Measurements from ENCODE around the gene SPANXN4. TPM values are rescaled to one million over a fixed set of nuclear protein-coding genes. Genes with fewer than 3 reads are reported as not detected.
A peak's percentile ranks its signal among the peaks of the same experiment; 100 is the strongest.

Gene SPANXN4
- total and polyA plus RNA-seq, 2 experiments from 2014 or later, result not detected

DNA sequence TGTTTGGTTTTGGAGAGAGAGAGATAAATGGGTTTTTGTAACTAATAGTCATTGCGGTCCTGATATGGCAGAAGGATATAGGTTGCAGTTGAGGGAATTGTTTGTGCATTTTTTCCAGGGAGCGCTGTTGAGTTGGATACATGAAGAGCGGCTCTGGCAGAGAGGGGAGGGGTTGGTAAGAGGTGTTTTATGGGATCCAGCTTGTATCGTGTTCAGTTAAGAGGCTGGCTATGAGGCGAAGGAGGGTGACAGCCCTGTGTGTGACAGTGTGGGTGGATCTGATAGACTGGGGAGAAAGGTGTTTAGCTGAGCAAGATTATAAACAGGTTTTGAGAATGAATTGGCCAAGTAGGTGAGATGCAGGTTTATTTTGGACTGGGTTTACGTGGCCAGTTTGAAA, 1.5 kb downstream of the SPANXN4 start:
- Histone ChIP-seq H3K4me2 (no peak overlapping the region), H4K20me1 (replicated peaks; ENCODE audit: insufficient read depth) (no peaks in the 10 kb centered on the region), H3F3A (replicated peaks; ENCODE audit: low read depth) (no peaks in the 10 kb centered on the region), H2AFZ (no peak overlapping the region), H3K27ac (ENCODE audit: low read depth) (no peak overlapping the region), H3K9me2 (ENCODE audit: insufficient read depth) (no peaks in the 10 kb centered on the region), H3K79me2 (replicated peaks; ENCODE audit: insufficient read depth) (no peaks in the 10 kb centered on the region), H3K36me3 (ENCODE audit: insufficient read depth) (no peaks in the 10 kb centered on the region), H3K27me3 (ENCODE audit: insufficient read depth) (no peaks in the 10 kb centered on the region), H3K4me1 (ENCODE audit: insufficient read depth) (no peaks in the 10 kb centered on the region), H3K4me3 (no peak overlapping the region)
- Mint-ChIP-seq H3K9me3 (no peaks in the 10 kb centered on the region; the same call in 2 of the 3 replicates), H3K36me3 (ENCODE audit: low read depth) (no peaks in the 10 kb centered on the region), H3K27me3 (ENCODE audit: insufficient read depth, low read depth, poor library complexity) (peaks cover 2% of the 10 kb centered on the region), H3K27ac (no peak overlapping the region), H3K4me1 (no peaks in the 10 kb centered on the region), H3K4me3 (no peak overlapping the region)
- peak; percentile 1 for DNase-seq (ENCODE audit: low spot score)
- no peak for ATAC-seq
- TF ChIP-seq CTCF (conservative IDR thresholded peaks at IDR 0.05; ENCODE audit: low read depth in 2 of 2) (peak in 1 of 2 experiments; percentile 20; a peak in 1 of 4 replicates), EZH2phosphoT487 (IDR thresholded peaks at IDR 0.05; ENCODE audit: unreplicated experiment) (no peak)

- no peaks in the 10 kb centered on the region for H3K9me2 ChIP-seq (ENCODE audit: insufficient read depth)
- no peaks in the 10 kb centered on the region for H3K36me3 ChIP-seq (ENCODE audit: insufficient read depth)
- no peak overlapping the region for H3K4me3 Mint-ChIP-seq
- no peak for TF ChIP-seq ZNF114 (CRISPR knock-in tag; IDR thresholded peaks at IDR 0.05)
- TF ChIP-seq POLR2AphosphoS5 (IDR thresholded peaks at IDR 0.05; ENCODE audit: low read depth), result no peak
- TF ChIP-seq JUNB (IDR thresholded peaks at IDR 0.05; ENCODE audit: unreplicated experiment), result no peak
- TF ChIP-seq, protein P1, sequence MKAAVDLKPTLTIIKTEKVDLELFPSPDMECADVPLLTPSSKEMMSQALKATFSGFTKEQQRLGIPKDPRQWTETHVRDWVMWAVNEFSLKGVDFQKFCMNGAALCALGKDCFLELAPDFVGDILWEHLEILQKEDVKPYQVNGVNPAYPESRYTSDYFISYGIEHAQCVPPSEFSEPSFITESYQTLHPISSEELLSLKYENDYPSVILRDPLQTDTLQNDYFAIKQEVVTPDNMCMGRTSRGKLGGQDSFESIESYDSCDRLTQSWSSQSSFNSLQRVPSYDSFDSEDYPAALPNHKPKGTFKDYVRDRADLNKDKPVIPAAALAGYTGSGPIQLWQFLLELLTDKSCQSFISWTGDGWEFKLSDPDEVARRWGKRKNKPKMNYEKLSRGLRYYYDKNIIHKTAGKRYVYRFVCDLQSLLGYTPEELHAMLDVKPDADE (IDR thresholded peaks at IDR 0.05), result no peak
- no peak for TF ChIP-seq CREB1 (CRISPR knock-in tag; IDR thresholded peaks at IDR 0.05; ENCODE audit: low read depth)
- no peak for TF ChIP-seq EZH2 (IDR thresholded peaks at IDR 0.05; ENCODE audit: low read depth, unreplicated experiment)
- no peak for TF ChIP-seq REST (IDR thresholded peaks at IDR 0.05; ENCODE audit: unreplicated experiment)
- no peak for TF ChIP-seq STAT1 (IDR thresholded peaks at IDR 0.05; ENCODE audit: unreplicated experiment)
- no peak for TF ChIP-seq ZNF331 (CRISPR knock-in tag; IDR thresholded peaks at IDR 0.05; ENCODE audit: low read depth)
- TF ChIP-seq EZH2phosphoT487 (IDR thresholded peaks at IDR 0.05; ENCODE audit: unreplicated experiment), result no peak
- H3K4me1 ChIP-seq (ENCODE audit: insufficient read depth), result no peaks in the 10 kb centered on the region
- H3K36me3 Mint-ChIP-seq (ENCODE audit: low read depth), result 0 out of 3 replicates have a peak, but pooled peaks cover 3% of the 10 kb centered on the region
- H2AFZ ChIP-seq, result no peak overlapping the region
- no peak overlapping the region for H3K4me3 ChIP-seq
- peaks cover 5% of the 10 kb centered on the region; the same call in 2 of the 3 replicates for H3K9me3 Mint-ChIP-seq
- ATAC-seq (no peak), DNase-seq (ENCODE audit: low spot score) (no peak)
- H3F3A ChIP-seq (replicated peaks; ENCODE audit: low read depth), result no peaks in the 10 kb centered on the region
- H3K79me2 ChIP-seq (replicated peaks; ENCODE audit: insufficient read depth), result no peaks in the 10 kb centered on the region
- no peaks in the 10 kb centered on the region for H3K27me3 Mint-ChIP-seq (ENCODE audit: insufficient read depth, low read depth, poor library complexity)
- no peaks in the 10 kb centered on the region for H4K20me1 ChIP-seq (replicated peaks; ENCODE audit: insufficient read depth)
- no peak overlapping the region for H3K27ac ChIP-seq (ENCODE audit: low read depth)
- no peaks in the 10 kb centered on the region for H3K27me3 ChIP-seq (ENCODE audit: insufficient read depth)
- H3K27ac Mint-ChIP-seq, result no peak overlapping the region
- H3K4me2 ChIP-seq, result no peak overlapping the region
- no peaks in the 10 kb centered on the region for H3K4me1 Mint-ChIP-seq
Measured at GRCh38 chrX:143047511-143047910, 21.8 kb downstream of the SPANXN4 start.

Measured in GM23338 (cell line).